HG03571 (cell line): ENCODE measurements around the gene IAH1.

ENCODE experiments used
- ATAC-seq: cut with Tn5 transposase; IDR thresholded peaks from one replicate; pipeline ENCODE4 v1.9.1; 2021; ENCODE audit not compliant: unreplicated experiment

IAH1 gene

GRCh38 chr2:9474361-9475057, at the start of gene IAH1:
Gene IAH1, plus strand, starts transcription at chr2:9474551. Its CDS starts 16 bp downstream, at chr2:9474567.
- peak; percentile 74 for ATAC-seq

- no peak for ATAC-seq
Measured at GRCh38 chr2:9428965-9429577, 45.3 kb upstream of the IAH1 start.

DNA sequence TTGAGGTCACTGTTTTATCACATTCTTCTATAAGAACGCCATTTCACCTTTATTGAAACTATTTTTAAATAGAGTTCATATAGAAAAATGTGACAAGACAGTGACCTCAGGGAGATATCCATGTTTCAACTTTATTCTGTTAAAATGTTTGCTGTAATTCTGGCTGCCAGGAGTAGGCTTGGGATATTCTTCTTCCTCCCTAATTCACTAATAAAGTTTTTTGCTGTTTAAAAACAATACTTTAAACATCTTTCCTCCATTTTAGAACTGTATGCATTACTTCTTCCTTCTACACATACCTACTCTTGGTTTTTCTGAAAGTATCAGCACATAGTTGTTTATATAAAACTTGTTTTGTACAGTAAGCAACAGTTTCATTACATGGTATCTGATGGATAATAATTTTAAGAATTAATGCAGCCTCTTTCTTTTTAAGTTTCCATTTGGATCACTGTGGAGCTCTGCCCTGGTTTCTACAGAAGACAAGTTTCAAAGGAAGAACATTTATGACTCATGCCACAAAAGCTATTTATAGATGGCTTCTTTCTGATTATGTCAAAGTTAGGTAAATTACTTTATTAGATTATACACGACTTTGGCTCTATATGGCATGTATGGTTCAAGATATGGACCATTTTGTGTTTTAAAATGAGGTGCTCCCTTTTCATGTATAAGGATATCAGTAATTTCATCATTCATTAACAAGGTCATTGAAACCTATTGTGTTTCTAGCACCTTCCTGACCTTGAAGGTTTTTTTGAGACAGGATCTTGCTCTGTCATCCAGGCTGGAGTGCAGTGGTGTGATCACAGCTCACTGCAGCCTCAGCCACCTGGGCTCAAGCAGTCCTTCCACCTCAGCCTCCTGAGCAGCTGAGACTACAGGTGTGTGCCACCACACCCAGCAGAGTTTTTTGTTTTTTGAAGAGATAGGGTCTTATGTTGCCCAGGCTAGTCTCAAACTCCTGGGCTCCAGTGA, 43.7 kb upstream of the IAH1 start:
- no peak for ATAC-seq

GRCh38 chr2:9434489-9434888, 39.9 kb upstream of the IAH1 start:
- no peak for ATAC-seq

DNA sequence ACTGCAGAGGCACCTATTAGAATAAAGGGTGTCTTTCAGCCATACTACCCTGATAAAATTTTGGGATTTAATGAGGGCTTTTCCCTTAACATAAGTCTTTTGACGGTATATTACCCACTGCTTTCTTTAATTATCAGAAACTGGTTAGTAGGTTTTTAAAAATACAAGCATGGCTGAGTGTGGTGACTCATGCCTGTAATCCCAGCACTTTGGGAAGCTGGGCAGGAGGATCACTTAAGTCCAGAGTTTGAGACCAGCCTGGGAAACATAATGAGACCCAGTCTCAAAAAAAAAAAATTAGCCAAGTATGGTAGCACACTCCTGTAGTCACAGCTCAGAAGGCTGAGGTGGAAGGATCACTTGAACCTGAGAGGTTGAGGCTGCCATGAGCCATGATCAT, 34.8 kb upstream of the IAH1 start:
- no peak for ATAC-seq

DNA sequence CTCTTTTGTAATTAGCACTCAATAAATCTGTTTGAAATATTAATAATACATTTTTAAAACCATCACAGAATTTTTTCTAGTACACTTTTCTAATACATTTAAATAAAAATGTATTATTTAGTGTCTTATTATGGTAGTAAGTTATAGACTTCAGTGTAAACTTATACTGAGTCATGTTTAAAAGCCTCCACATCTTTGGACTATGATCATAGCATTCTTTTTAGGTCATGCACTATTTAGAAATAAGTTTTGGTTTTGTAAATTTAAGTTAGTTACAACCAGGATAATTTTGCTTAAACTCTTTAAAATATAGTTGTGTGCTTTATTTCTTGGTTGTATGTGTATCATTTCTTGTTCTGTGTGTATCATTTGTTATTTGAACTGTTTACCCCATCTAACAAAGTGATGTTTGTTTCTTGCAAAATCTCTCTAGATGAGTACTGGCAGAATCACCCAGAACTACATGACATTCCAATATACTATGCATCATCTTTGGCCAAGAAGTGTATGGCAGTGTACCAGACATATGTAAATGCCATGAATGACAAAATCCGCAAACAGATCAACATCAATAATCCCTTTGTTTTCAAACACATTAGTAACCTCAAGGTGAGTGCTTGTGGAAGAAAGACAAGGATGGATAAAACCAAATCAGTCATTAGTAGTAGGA, 34.2 kb upstream of the IAH1 start:
- ATAC-seq: no peak

- ATAC-seq: no peak
Measured at GRCh38 chr2:9441556-9441955, 32.8 kb upstream of the IAH1 start.

GRCh38 chr2:9443526-9443925, 30.8 kb upstream of the IAH1 start:
- ATAC-seq: no peak

GRCh38 chr2:9445089-9445488, 29.3 kb upstream of the IAH1 start:
- no peak for ATAC-seq

DNA sequence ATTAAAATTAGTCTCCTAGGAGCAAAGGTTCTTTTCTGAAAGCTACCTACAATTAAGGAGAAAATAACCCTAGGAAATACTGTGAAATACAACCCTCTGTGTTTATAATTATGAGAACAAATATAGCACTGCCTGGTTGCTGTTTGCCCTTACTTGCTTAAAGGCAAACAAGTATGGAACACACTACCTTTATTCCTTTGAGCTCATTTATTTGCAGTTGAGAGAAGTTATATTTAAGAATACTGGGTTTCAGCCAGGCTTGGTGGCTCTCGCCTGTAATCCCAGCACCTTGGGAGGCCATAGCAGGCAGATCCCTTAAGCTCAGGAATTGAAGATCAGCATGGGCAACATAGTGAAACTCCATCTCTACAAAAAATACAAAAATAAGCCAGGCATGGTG, 23.1 kb upstream of the IAH1 start:
- ATAC-seq: no peak

DNA sequence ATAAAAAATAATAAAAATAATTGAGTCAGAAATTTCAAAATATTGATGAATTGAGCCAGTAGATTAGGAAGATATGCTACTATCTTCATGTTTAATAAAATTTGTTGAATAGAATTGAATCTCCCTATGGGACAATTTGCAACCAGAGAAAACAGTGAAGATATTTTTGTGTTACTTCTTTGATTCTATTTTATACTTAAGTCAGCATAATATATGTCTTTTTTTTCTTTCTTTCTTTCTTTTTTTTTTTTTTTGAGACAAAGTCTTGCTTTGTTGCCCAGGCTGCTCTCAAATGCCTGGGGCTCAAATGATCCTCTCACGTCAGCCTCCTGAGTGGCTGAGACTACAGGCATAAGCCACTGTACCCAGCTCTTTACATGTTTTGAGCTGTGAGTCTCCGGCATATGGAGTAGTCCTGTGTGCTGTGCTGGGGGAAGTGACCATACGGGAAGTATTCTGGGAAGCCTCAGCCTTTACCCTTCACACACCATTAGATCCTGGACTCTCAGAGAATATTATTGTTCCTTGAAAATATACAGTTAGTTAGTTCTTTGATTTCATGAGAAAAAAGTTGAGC, 13.8 kb upstream of the IAH1 start:
- no peak for ATAC-seq

GRCh38 chr2:9461079-9461478, 13.3 kb upstream of the IAH1 start:
- no peak for ATAC-seq

DNA sequence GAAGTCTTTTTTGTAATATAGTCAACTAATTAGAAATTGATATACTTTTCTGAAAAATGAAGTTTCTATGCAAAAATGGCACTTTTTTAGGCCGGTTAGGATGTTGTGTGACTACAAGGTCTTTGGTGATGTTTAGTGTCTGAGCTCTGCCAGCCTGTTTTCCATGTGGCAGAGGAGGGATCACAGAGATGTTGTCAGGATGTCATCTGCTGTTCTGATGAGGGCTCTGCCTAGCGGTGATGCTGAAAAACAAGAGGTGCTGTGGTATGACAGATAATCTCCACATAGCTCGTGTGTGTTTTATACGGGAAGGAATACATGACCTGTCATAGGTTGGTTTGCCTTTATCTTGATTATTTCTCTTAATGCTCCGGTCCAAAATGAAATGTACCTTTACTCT, 12.0 kb upstream of the IAH1 start:
- no peak for ATAC-seq

GRCh38 chr2:9462886-9463697, 11.3 kb upstream of the IAH1 start:
- no peak for ATAC-seq

GRCh38 chr2:9463698-9464034, 10.7 kb upstream of the IAH1 start:
- ATAC-seq: no peak

DNA sequence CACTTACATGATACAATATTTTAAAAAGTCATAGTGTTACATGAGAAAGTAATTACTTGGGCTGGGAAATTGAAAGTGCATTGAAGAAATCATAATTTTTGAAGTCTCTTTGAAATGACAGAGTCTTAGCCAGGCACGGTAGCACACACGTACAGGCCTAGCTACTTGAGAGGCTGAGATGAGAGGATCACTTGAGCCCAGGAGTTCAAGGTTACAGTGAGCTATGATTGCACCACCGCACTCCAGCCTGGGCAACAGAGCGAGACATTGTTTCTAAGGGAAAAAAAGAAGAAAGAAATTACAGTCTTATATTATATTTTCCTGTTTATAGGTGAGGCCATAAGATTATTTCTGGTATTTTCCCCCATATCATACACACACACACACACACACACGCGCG, 9.2 kb upstream of the IAH1 start:
- ATAC-seq: no peak

GRCh38 chr2:9466147-9466683, 8.1 kb upstream of the IAH1 start:
- ATAC-seq: no peak

DNA sequence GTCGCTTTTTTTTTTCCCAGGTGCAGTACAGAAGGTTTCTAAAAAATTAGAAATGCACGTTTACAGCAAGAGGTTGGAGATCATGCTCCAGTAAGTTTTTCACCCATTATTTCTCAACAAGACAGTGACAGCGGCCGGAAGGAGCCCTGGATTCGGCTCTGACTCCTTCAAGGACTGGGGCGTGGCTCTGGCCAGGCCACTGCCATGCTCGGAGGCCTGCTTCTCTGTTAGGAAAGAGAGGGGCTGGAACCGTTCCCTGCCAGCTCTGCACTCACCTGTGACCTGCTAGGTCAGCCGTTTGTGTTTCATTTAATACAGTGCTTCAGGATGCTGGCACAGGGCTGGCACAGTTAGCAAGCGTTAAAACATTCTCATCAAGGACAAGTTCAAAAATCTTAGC, 6.7 kb upstream of the IAH1 start:
- ATAC-seq: no peak

GRCh38 chr2:9471206-9471605, 3.1 kb upstream of the IAH1 start:
- ATAC-seq: no peak

DNA sequence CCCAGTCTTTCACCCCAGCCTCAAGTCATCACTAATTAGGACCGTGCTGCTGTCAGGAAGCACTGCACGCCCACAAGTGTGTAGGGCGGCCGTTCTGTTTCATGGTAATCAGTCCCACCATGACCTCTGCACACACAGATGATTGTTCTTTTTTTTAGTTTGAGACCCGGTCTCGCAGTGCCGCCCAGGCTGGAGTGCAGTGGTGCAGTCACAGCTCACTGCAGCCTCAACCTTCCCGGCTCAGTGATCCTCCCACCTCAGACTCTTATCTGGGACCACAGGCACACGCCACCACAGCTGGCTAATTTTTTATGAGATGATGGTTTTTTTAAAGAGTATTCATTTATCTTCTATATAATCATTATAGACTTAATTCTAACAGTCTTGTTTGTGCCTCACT, 1.8 kb upstream of the IAH1 start:
- no peak for ATAC-seq
